HepG2 (cell line): Measurements from ENCODE around the gene TMEM45A. TPM values are rescaled to one million over a fixed set of nuclear protein-coding genes. Genes with fewer than 3 reads are reported as not detected.

Source experiments
- ATAC-seq: fragments of 200-7000 bp; cut with Tn5 transposase; 3 replicates; pipeline ENCODE4 v1.9.1; 2020; ENCODE audit warnings: mild to moderate bottlenecking, moderate library complexity
- BruUV-seq: library from RNA; stranded (reverse); fragments of 400-500 nt; replicated peaks from 2 replicates; lab custom pipeline; 2021; lab: Mats Ljungman, UMichigan
- CTCF ChIA-PET: fragments of 300-600 bp; formaldehyde crosslinking; extraction: SDS; loops from one replicate; lab custom pipeline; 2021; ENCODE audit warnings: low total read pairs, inconsistent platforms, low intra/inter-chr PET ratio; lab: Yijun Ruan, JAX
- POLR2A ChIA-PET: fragments of 350-600 bp; sonication (Branson Sonifier 250); formaldehyde crosslinking; loops from one replicate; lab custom pipeline; 2020; ENCODE audit warnings: antibody characterized with exemption, inconsistent platforms; lab: Yijun Ruan, JAX
- DNase-seq: peaks from one replicate; pipeline ENCODE4 v3.0.0-alpha.2; 2015; ENCODE audit warnings: low spot score
- FAIRE-seq: peaks from 3 replicates; lab custom pipeline; 2011; peaks lifted over from hg19 to GRCh38; lab: Jason Lieb, UNC
- H2AFZ ChIP-seq: one replicate; pipeline ENCODE4 v1.6.1; 2011; ENCODE audit warnings: low read length, inconsistent platforms
- H3K27ac ChIP-seq: fragments of 300-600 bp; 3 replicates; pipeline ENCODE4 v1.8.0; 2011; ENCODE audit warnings: mixed run types, mild to moderate bottlenecking, mixed read lengths, low read length, inconsistent platforms; ENCODE audit not compliant: insufficient read depth; ENCODE audit errors: extremely low read length
- H3K27me3 ChIP-seq, 2 experiments: fragments of 200-600 bp in 1 of 2; 2 replicates in 1 of 2; 3 replicates in 1 of 2; pipeline versions ENCODE4 v1.6.0 to v1.8.0; 2011; ENCODE audit warnings: low read length in 2 of 2, mild to moderate bottlenecking in 2 of 2, moderate library complexity in 2 of 2, inconsistent platforms in 1 of 2; ENCODE audit not compliant: insufficient read depth in 2 of 2, control insufficient read depth in 1 of 2
- H3K36me3 ChIP-seq, 2 experiments: fragments of 200-600 bp in 1 of 2; replicated peaks in 1 of 2; 2 replicates in 1 of 2; 3 replicates in 1 of 2; pipeline versions ENCODE4 v1.5.1 to v1.8.0; 2011; ENCODE audit warnings: low read length in 2 of 2, inconsistent platforms in 1 of 2; ENCODE audit not compliant: insufficient read depth in 2 of 2, control insufficient read depth in 1 of 2
- H3K4me1 ChIP-seq: 2 replicates; pipeline ENCODE4 v1.5.1; 2012; ENCODE audit warnings: low read length, inconsistent platforms; ENCODE audit not compliant: insufficient read depth
- H3K4me2 ChIP-seq: 2 replicates; pipeline ENCODE4 v1.6.0; 2011; ENCODE audit warnings: low read depth, low read length, inconsistent platforms
- H3K4me3 ChIP-seq, 3 experiments: fragments of 200-600 bp in 1 of 3; sonication (generic), shearing (Covaris generic) in 1 of 3; replicated peaks in 1 of 3; 2 replicates each; pipeline ENCODE4 v1.5.1; 2011 to 2016; ENCODE audit warnings: low read length in 3 of 3, inconsistent platforms in 2 of 3, low read depth in 2 of 3, mild to moderate bottlenecking in 2 of 3, control low read depth in 1 of 3, mixed read lengths in 1 of 3; ENCODE audit not compliant: insufficient read depth in 1 of 3
- H3K79me2 ChIP-seq: one replicate; pipeline ENCODE4 v1.6.1; 2011; ENCODE audit warnings: low read length, inconsistent platforms; ENCODE audit not compliant: insufficient read depth
- H3K9ac ChIP-seq: 2 replicates; pipeline ENCODE4 v1.6.0; 2011; ENCODE audit warnings: mild to moderate bottlenecking, low read depth, low read length, inconsistent platforms; ENCODE audit not compliant: insufficient read depth
- H3K9me3 ChIP-seq: 2 replicates; pipeline ENCODE4 v1.5.1; 2012; ENCODE audit warnings: mild to moderate bottlenecking, low read length
- H4K20me1 ChIP-seq: 2 replicates; pipeline ENCODE4 v1.6.0; 2011; ENCODE audit warnings: inconsistent platforms, mild to moderate bottlenecking, low read length, moderate library complexity; ENCODE audit not compliant: insufficient read depth
- AHDC1 ChIP-seq: sonication (generic); formaldehyde crosslinking; IDR thresholded peaks from 2 replicates; pipeline ENCODE4 v1.5.1; 2020; ENCODE audit warnings: mild to moderate bottlenecking, missing genetic modification reagents, borderline replicate concordance
- AHR ChIP-seq: IDR thresholded peaks from 2 replicates; pipeline ENCODE4 v1.6.1; 2018; ENCODE audit warnings: missing genetic modification reagents, missing compliant biosample characterization
- ARHGAP35 ChIP-seq: sonication (generic); formaldehyde crosslinking; IDR thresholded peaks from 2 replicates; pipeline ENCODE4 v1.9.0; 2022; ENCODE audit warnings: mild to moderate bottlenecking, inconsistent platforms, moderate library complexity, missing genetic modification reagents, borderline replicate concordance
- HHEX ChIP-seq: IDR thresholded peaks from 2 replicates; pipeline ENCODE4 v1.6.1; 2016; ENCODE audit warnings: control low read depth
- JUND ChIP-seq: sonication (generic); formaldehyde crosslinking; IDR thresholded peaks from 2 replicates; pipeline ENCODE4 v1.8.0; 2022; ENCODE audit warnings: mild to moderate bottlenecking, missing genetic modification reagents
- KDM4B ChIP-seq: sonication (generic); formaldehyde crosslinking; IDR thresholded peaks from 2 replicates; pipeline ENCODE4 v1.4.0; 2020; ENCODE audit warnings: missing genetic modification reagents
- KDM6A ChIP-seq: IDR thresholded peaks from 2 replicates; pipeline ENCODE4 v1.6.1; 2016; ENCODE audit warnings: low read depth
- KLF11 ChIP-seq: IDR thresholded peaks from 2 replicates; pipeline ENCODE4 v1.6.1; 2016; ENCODE audit warnings: missing compliant biosample characterization
- KMT2A ChIP-seq: sonication (generic); formaldehyde crosslinking; IDR thresholded peaks from 2 replicates; pipeline ENCODE4 v1.4.0; 2020; ENCODE audit warnings: missing genetic modification reagents
- NCOA5 ChIP-seq: sonication (generic); formaldehyde crosslinking; IDR thresholded peaks from 2 replicates; pipeline ENCODE4 v1.4.0; 2020; ENCODE audit warnings: missing genetic modification reagents
- NKX3-1 ChIP-seq: sonication (generic); formaldehyde crosslinking; IDR thresholded peaks from 2 replicates; pipeline ENCODE4 v1.5.0; 2020; ENCODE audit warnings: missing genetic modification reagents
- PATZ1 ChIP-seq: sonication (generic); formaldehyde crosslinking; IDR thresholded peaks from 2 replicates; pipeline ENCODE4 v1.4.0; 2020; ENCODE audit warnings: missing genetic modification reagents
- SATB2 ChIP-seq: sonication (generic); formaldehyde crosslinking; IDR thresholded peaks from 2 replicates; pipeline ENCODE4 v1.5.0; 2020; ENCODE audit warnings: missing genetic modification reagents
- ZNF512B ChIP-seq: sonication (generic); formaldehyde crosslinking; IDR thresholded peaks from 2 replicates; pipeline ENCODE4 v1.5.1; 2020; ENCODE audit warnings: missing genetic modification reagents, mild to moderate bottlenecking, borderline replicate concordance
- ZNF784 ChIP-seq: sonication (generic); formaldehyde crosslinking; IDR thresholded peaks from 2 replicates; pipeline ENCODE4 v1.5.1; 2020; ENCODE audit warnings: missing genetic modification reagents, mild to moderate bottlenecking, borderline replicate concordance
- ZSCAN12 ChIP-seq: sonication (generic); formaldehyde crosslinking; IDR thresholded peaks from 2 replicates; pipeline ENCODE4 v1.9.0; 2021; ENCODE audit warnings: mild to moderate bottlenecking, missing genetic modification reagents
- WGBS: methylation state at CpG from one replicate; pipeline ENCODE4 v1.1.6; 2017; ENCODE audit warnings: low lambda C conversion rate; 5-methylcytosine and 5-hydroxymethylcytosine counted together
- in situ Hi-C: cut with HindIII; loops from 2 replicates; pipeline ENCODE4 v1.10.0; 2017; ENCODE audit warnings: low pct_unique_long_range_greater_than_20kb; ENCODE audit not compliant: extremely low pct_ligation_motif_present
- intact Hi-C: fragments of 100-400 bp; cut with micrococcal nuclease; formaldehyde crosslinking; loops from one replicate; pipeline ENCODE4 v1.10.0; 2022; ENCODE audit not compliant: unreplicated experiment
- polyA plus RNA-seq, 8 experiments: library from polyadenylated mRNA; depleted of rRNA in 3 of 8; stranded (reverse) in 7 of 8; unstranded in 1 of 8; fragments of >200 nt; fragmentation: Illumina TruSeq in 4 of 8; extraction: Trizol in 4 of 8; gene quantifications; 2 replicates each; pipeline versions ENCODE4 v1.2.1 to v1.2.3, GENCODE V29; 2011 to 2016; ENCODE audit warnings: low read depth in 4 of 8, missing spikeins in 1 of 8, mixed read lengths in 1 of 8; ENCODE audit not compliant: insufficient read depth in 1 of 8
- total RNA-seq, 5 experiments: library from RNA; depleted of rRNA; stranded (reverse); fragments of >200 nt; fragmentation: Illumina TruSeq; extraction: Trizol; gene quantifications; 2 replicates each; pipeline ENCODE4 v1.2.3, GENCODE V29; 2016; ENCODE audit warnings: low read depth in 1 of 5

The TMEM45A gene
- total and polyA plus RNA-seq, 2 of the 13 experiments (the other 11 are each of a cell fraction or from before 2014, with no cell fraction given), result 14.8 to 38.5 TPM

- in situ Hi-C loops (no loop called here), intact Hi-C loops (no loop called here)
- no peaks in the 10 kb centered on the region for H3K4me1 ChIP-seq
- BruUV-seq, result no TSS peak
- H3K9me3 ChIP-seq, result no peaks in the 10 kb centered on the region
- no peaks in the 10 kb centered on the region for H3K27me3 ChIP-seq
- DNase-seq (no peak), FAIRE-seq (no peak), ATAC-seq (no peak)
- peaks cover 0 to 6% of the 10 kb centered on the region in 2 experiments; a peak in 1 of 5 replicates for H3K36me3 ChIP-seq
- no peak overlapping the region for H3K4me2 ChIP-seq
- H2AFZ ChIP-seq, result no peak overlapping the region
- H3K9ac ChIP-seq, result no peak overlapping the region
- POLR2A ChIA-PET, result no interaction called here
- 24% methylated on average over 2 of the region's 2 CpGs for WGBS
- H3K79me2 ChIP-seq, result no peaks in the 10 kb centered on the region
- no peaks in the 10 kb centered on the region for H4K20me1 ChIP-seq
- no peak overlapping the region for H3K4me3 ChIP-seq
- CTCF ChIA-PET, result no interaction called here
- no peak overlapping the region for H3K27ac ChIP-seq
- TF ChIP-seq NKX3-1, result no peak
- no peak for TF ChIP-seq JUND
- TF ChIP-seq KDM4B (CRISPR knock-in tag), result no peak
- no peak for TF ChIP-seq SATB2 (CRISPR knock-in tag)
- TF ChIP-seq PATZ1 (CRISPR knock-in tag), result no peak
- no peak for TF ChIP-seq KMT2A (CRISPR knock-in tag)
- TF ChIP-seq HHEX, result no peak
- TF ChIP-seq ARHGAP35 (CRISPR knock-in tag), result no peak
- no peak for TF ChIP-seq ZNF512B
- no peak for TF ChIP-seq ZSCAN12
- TF ChIP-seq KDM6A (CRISPR knock-in tag), result no peak
- TF ChIP-seq AHR, result no peak
- no peak for TF ChIP-seq ZNF784 (CRISPR knock-in tag)
- no peak for TF ChIP-seq KLF11 (CRISPR knock-in tag)
- no peak for TF ChIP-seq NCOA5 (CRISPR knock-in tag)
- no peak for TF ChIP-seq AHDC1 (CRISPR knock-in tag)
Measured at GRCh38 chr3:100516232-100516631, 23.8 kb downstream of the TMEM45A start.
